NCI-H1048 (cell line): ENCODE data around the gene HEPACAM.
A peak's percentile ranks its signal among the peaks of the same experiment; 100 is the strongest.
"Not testable (repeated sequence)": the region's sequence is repeated elsewhere in the genome, so short reads cannot be mapped to it uniquely, and the experiment has no call there.

Experiments
- DNase-seq: peaks from one replicate; lab custom pipeline; 2025; lab: John Stamatoyannopoulos, UW

HEPACAM gene

GRCh38 chr11:124935548-124936514, at the start of gene HEPACAM:
Gene HEPACAM (minus strand): TSS chr11:124936047. CDS start chr11:124936006, 41 bp downstream.
- no peak for DNase-seq

GRCh38 chr11:124984512-124984854, 48.6 kb upstream of the HEPACAM start:
- no peak for DNase-seq

GRCh38 chr11:124983674-124984511, 48.0 kb upstream of the HEPACAM start:
- DNase-seq, result no peak

GRCh38 chr11:124982043-124982442, 46.2 kb upstream of the HEPACAM start:
- DNase-seq, result no peak

- DNase-seq, result no peak
These were observed 42.5 kb upstream of the HEPACAM start for GRCh38 chr11:124978316-124978715.

- DNase-seq, result no peak
These were observed 41.2 kb upstream of the HEPACAM start for GRCh38 chr11:124977006-124977405.

GRCh38 chr11:124976531-124976930, 40.7 kb upstream of the HEPACAM start:
- DNase-seq, result no peak

- no peak for DNase-seq
These were observed 36.0 kb upstream of the HEPACAM start for GRCh38 chr11:124971810-124972209.

- no peak for DNase-seq
These were observed 35.1 kb upstream of the HEPACAM start for GRCh38 chr11:124970925-124971324.

GRCh38 chr11:124968197-124968596, 32.4 kb upstream of the HEPACAM start:
- not testable (repeated sequence) for DNase-seq

GRCh38 chr11:124961972-124962609, 26.2 kb upstream of the HEPACAM start:
- DNase-seq, result no peak

- DNase-seq, result no peak
These were observed 19.2 kb upstream of the HEPACAM start for GRCh38 chr11:124955035-124955434.

GRCh38 chr11:124954590-124954955, 18.7 kb upstream of the HEPACAM start:
- no peak for DNase-seq

- DNase-seq, result peak; percentile 97
These were observed 18.1 kb upstream of the HEPACAM start, which contains the start of gene CCDC15 for GRCh38 chr11:124953753-124954589. Gene CCDC15 (plus strand): TSS chr11:124954202. CDS start chr11:124954733, 531 bp downstream.

- no peak for DNase-seq
These were observed 15.5 kb upstream of the HEPACAM start for GRCh38 chr11:124951341-124951740.

GRCh38 chr11:124950601-124951330, 14.9 kb upstream of the HEPACAM start:
- no peak for DNase-seq

GRCh38 chr11:124946735-124947141, 10.9 kb upstream of the HEPACAM start:
- DNase-seq, result no peak

GRCh38 chr11:124945826-124946225, 10.0 kb upstream of the HEPACAM start:
- DNase-seq, result no peak

GRCh38 chr11:124944565-124944964, 8.7 kb upstream of the HEPACAM start:
- no peak for DNase-seq

GRCh38 chr11:124943741-124944140, 7.9 kb upstream of the HEPACAM start:
- DNase-seq, result no peak

GRCh38 chr11:124943254-124943616, 7.4 kb upstream of the HEPACAM start:
- DNase-seq, result no peak
